HG03103 (cell line): ENCODE measurements around the gene OR10H1.
"Not testable (repeated sequence)": the region's sequence is repeated elsewhere in the genome, so short reads cannot be mapped to it uniquely, and the experiment has no call there.

Experiments used
- ATAC-seq: cut with Tn5 transposase; IDR thresholded peaks from one replicate; pipeline ENCODE4 v1.9.1; 2021; ENCODE audit warnings: low read depth; ENCODE audit not compliant: unreplicated experiment

OR10H1 gene

DNA sequence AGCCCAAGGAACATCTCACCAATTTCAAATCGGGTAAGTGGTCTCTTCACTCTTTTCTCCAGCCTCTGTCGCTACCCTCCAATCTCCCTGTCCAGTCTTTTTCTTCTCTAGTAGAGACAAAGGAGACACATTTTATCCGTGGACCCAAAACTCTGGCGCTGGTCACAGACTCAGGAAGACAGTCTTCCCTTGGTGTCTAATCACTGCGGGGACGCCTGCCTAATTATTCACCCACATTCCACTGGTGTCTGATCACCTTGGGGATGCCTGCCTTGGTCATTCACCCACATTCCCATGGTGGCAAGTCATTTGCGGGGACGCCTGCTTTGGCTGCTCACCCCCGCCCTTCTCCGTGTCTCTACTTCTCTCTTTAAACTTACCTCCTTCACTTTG is 13.8 kb upstream of the OR10H1 start:
- ATAC-seq = no peak

DNA sequence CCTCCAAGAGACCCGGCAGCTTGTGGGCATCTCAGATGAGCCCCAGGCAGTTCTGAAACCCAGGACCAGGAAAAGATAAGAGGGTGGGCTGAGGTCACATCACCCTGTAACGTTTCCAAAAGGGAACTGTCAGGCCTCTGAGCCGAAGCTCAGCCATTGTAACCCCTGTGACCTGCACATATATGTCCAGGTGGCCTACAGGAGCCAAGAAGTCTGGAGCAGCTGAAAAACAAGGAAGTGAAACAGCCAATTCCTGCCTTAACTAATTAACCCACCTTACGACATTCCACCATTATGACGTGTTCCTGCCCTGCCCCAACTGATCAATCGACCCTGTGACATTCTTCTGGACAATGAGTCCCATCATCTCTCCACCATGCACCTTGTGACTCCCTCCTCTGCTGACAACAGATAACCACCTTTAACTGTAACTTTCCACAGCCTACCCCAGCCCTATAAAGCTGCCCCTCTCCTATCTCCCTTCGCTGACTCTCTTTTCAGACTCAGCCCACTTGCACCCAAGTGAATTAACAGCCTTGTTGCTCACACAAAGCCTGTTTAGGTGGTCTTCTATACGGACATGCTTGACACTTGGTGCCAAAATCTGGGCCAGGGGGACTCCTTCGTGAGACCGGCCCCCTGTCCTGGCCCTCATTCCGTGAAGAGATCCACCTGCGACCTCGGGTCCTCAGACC is 13.3 kb upstream of the OR10H1 start:
- not testable (repeated sequence) for ATAC-seq

DNA sequence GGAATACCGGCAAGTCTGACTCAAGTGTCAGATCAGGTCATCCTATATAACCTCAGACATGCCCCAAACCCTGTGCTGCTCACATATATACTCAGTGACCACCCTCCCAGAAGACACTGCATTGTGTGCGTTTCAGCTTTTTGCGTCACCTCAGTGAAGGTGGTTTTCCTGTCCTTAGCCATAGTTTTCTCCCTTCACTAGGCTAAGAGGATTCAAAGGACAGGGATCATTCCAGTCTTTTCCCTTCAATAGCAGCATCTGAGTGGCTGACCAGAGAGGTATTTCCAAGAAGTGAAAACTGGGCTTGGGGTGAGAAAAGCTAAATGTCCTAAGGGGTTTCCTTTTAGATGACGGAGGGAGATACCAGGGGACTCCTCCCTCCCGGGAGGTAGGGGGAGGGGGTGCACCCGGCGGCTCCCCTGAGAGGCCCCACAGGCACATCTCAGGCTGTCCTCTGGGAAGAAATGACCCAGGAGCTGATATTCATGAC is 12.7 kb upstream of the OR10H1 start:
- no peak for ATAC-seq

DNA sequence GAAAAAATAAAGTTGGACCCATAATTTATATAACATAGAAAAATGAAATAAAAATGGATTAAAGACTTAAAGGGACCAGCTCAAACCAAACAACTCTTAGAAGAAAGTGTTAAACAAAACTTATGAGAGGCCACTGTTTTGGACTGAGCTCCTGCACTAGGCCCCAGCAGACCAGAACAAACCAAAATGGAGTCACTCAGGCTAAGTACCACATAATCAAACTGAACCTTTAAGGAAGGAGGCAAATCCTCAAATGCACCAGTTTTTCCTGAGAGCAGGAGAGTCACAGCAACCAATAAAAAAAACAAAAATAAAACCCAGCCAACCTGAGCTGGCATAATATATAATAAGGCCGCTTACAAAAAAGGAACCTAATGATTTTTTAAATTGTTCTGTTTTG is 10.3 kb upstream of the OR10H1 start:
- ATAC-seq = no peak

DNA sequence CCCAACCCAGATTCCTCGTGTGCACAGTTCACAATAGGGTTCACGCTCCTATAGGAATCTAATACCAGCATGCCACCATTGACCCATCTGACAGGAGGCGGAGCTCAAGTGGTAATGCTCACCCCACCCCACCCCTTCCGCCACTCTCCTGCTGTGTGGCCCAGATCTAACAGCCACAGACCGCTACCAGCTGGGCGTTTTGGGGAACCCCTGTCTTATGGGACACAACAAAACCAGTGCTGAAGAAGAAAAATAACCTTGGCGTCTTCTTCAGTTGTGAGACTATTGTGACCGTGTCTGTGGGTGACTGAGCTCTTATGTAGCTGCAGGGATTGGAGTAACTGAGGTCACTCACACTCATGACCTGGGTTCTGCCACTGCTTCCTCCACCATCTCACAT is 5.2 kb upstream of the OR10H1 start:
- ATAC-seq = no peak

DNA sequence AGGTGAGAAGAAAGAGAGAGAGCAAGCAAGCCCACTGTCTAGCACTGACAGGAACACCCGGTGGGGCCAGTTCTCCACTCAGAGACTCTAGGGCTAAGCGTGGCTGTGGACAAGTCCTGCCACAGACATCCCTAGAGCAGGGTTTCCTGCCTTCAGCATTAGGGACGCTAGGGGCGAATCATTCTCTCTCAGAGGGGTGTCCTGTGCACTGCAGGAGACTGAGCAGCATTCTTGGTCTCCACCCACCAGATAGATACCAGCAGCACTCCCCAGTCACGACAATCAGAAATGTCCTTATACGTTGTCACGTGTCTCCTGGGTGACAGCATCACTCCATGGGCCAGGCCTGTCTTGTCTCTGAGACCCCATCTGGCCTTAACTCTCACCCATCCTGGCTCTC is 1.5 kb downstream of the OR10H1 start:
- no peak for ATAC-seq

DNA sequence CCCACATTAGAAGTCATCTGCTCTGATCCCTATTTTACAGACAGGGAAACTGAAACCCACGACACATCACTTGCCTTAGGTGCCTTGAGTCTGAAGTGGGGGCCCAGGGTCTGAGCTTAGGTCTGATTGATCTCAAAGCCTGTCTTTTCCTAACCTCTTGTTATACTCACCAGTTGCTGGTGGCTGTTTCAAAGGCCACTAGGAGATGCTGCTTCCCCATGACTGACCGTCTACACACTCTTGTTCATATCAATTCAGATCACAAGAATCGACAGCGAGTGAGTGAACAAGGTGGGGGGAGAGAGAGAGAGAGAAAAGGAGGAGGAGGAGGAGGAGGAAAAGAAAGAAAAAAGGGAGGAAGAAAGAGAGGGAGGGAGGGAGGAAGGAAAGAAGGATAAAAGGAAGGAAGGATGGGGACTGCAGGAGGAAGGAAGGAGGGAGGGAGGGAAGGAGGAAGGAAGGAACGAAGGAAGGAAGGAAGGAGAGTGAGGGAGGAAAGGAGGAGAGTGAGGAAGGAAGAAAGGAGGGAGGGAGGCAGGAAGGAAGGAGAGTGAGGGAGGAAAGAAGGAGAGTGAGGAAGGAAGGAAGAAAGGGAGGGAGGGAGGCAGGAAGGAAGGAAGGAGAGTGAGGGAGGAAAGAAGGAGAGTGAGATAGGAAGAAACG is 3.3 kb downstream of the OR10H1 start:
- no peak for ATAC-seq

DNA sequence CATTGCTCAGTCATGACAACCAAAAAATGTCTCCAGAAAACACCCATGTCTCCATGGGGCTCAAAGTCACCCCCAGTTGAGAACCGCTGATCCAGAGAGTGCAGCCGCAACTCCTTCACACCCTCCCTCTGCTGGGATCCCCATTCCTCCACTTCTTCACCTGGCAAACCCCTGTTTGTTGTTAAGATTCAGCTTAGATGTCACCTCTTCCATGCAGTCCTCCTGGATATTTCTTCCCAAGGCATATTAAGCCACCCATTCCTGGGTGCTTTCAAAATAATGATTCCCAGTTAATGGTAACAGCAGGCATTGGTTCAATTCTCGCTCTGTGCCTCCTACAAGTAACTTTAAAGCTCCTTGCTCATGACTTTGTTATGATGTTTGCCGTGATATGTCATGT is 4.0 kb downstream of the OR10H1 start:
- no peak for ATAC-seq

DNA sequence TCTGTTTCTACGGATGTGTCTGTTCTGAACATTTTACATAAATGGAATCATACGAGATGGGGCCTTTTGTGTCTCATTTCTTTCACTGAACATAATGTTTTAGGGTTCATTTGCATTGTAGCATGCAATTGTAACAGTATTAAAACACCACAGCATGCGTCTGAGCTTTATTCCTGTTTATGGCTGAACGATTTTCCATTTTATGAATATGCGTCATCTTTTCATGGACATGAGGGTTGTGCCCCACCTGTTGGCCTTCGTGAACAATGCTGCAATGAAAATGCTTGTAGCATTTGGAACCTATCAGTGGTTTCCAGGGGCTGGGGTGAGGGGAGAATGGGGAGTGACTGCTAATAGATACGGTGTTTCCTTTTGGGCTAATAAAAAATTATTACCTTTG is 5.1 kb downstream of the OR10H1 start:
- ATAC-seq = no peak

DNA sequence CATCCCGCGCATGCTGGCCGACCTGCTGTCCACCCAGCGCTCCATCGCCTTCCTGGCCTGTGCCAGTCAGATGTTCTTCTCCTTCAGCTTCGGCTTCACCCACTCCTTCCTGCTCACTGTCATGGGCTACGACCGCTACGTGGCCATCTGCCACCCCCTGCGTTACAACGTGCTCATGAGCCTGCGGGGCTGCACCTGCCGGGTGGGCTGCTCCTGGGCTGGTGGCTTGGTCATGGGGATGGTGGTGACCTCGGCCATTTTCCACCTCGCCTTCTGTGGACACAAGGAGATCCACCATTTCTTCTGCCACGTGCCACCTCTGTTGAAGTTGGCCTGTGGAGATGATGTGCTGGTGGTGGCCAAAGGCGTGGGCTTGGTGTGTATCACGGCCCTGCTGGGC is 21.2 kb downstream of the OR10H1 start:
- ATAC-seq = not testable (repeated sequence)

DNA sequence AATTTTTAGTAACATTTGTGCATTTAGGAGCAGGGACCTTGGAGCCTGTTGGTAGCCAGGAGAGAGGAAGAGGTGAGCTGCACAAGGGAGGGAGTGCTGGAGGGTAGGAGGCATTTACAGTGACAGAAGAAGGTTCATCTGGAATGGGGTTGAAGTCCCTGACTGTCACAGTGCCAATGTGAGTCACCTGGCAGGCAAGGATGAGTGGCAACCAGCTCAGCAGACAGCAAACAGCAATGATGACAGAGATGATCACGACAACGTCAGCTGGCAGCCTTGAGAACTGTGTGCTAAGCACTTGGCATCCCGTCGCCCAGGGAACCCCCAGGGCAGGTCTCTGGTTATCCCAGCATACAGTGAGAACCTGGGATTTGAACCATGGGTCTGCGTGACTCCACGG is 25.4 kb downstream of the OR10H1 start:
- ATAC-seq = no peak

DNA sequence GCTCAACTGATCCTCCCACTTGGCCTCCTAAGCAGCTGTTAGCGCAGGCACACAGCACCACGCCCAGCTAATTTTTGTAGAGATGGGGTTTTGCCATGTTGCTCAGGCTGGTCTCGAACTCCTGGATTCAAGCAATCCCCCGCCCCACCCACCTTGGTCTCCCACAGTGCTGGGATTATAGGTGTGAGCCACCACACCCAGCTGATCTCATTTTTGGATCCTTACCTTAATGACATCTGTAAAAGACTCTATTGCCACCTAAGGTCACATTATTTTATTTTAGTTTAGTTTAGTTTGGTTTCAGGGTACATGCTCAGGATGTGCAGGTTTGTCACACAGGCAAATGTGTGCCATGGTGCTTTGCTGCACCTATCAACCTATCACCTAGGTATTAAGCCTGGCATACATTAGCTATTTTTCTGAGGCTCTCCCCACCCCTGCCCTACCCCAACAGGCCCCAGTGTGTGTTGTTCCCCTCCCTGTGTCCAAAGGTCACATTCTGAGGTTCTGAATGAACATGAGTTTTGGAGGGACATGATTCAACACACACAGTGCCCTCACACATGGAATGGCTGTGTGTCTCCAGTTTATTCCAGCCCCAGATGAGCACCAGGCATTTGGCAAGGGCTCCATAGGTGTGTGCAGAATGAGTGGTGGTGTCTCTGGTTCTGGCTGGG is 26.7 kb downstream of the OR10H1 start:
- no peak for ATAC-seq

DNA sequence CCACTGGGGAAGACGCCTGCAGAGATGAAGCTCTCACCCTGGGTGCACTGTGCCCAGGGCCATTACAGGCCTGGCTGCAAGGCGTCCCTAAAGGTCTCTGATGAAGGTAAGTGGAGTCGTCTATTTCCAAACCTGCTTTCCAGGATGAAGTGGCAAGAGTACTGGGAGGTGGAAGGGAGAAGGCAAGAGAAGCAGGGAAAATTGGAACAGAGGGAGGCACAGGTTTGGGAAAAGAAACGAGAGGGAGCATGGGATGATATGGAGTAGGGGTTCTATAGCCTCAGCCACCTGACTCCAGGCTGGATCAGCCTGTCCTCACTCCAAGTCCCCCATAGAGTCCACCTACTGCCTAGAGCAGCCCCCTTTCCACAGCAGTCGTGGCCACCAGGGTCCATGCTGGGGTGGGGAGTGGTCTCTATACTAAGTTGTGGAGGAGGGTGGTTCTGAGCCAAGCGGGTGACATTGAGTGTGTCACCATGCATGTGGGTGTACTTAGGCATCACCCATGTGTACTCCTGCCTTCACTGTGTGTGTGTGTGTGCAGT is 27.8 kb downstream of the OR10H1 start, which contains the start of gene OR10H5:
Gene OR10H5 (plus strand): TSS at position 51 of the 545 bp plus-strand sequence. CDS start 6,388 bp downstream, outside the sequence.
- no peak for ATAC-seq

DNA sequence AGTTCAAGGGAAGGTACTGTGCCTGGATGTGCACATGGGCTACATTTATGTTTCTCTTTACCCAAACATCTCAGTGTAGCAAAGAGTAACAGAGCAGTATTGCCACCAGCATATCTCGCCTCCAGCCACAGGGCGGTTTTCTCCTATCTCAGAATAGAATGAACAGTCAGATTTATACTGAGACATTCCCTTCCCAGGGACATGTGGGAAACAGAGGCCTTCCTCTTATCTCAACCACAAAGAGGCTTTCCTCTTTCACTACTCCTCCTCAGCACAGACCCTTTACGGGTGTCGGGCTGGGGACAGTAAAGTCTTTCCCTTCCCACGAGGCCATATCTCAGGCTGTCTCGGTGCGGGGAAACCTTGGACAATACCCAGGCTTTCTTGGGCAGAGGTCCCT is 32.6 kb downstream of the OR10H1 start:
- ATAC-seq = not testable (repeated sequence)

DNA sequence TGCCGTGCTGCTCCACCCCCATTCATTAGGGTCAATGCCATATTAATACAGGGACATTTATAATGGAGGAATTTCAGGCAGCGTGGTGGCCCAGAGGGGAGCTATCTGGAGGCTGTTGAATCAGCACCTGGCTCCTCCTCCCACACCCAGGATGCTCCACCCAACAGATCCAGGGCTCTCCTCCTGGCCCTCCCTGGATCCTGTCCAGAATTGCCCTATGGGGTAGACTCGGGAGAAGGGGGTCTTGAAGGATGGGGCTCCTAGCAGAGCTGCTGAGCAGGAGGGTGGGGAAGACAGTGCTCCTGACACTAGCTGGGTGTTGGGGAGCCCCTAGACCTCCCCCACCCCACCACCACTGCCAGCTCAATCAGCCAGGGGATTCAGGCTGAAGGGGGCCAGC is 33.3 kb downstream of the OR10H1 start:
- ATAC-seq = no peak

DNA sequence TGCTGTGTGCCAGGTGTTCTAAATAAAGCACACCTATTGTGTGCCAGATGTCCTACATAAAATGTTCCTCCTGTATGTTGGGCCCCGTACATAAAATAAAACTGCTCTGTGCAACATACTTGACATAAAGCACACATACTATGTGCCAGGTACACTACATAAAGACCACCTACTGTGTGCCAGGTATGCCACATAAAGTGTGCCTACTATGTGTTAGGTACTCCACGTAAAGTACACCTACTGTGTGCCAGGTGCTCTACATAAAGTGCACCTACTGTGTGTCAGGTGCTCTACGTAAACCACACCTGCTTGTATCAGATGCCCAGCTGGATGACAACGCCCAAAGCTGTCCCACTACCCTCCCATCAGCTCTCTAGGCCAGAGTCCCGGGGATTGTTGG is 33.8 kb downstream of the OR10H1 start:
- ATAC-seq = no peak

DNA sequence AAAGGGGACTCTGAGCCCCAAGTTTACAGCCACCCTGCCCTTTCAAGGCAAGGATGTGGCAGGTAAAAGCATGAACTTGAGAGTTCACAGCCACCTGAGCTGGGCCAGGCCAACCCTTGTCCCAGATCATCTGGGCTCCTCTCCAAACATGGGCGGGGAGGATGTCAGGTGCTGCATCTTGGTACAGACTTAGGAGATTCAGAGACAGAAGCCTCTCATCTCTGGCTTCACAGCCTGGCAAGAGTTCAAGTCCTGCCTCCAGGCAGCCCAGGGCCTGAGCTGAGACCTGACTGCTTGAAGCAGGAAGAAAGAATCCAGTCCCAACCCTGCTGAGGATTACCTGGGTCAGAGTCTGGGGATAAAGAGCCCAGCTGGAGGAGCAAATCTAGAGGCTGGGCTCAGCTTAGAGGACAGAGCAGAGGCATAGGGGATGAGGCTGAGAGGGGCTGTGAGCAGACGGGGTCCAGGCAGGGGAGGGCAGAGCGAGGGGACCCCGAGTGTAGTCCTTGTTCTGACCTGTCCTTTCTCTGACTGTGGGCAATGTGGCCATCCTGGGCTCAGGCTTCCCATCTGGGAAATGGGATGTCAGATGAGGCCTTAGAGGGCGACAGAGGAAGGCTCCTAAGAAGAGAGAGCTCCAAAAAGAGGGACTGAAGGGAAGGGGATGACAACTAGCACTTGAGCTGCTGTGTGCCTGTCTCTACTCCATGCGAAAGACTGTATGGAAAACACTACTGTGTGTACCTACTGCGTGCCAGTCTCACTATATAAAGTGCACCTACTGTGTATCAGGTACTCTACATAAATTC is 34.6 kb downstream of the OR10H1 start:
- ATAC-seq = no peak

DNA sequence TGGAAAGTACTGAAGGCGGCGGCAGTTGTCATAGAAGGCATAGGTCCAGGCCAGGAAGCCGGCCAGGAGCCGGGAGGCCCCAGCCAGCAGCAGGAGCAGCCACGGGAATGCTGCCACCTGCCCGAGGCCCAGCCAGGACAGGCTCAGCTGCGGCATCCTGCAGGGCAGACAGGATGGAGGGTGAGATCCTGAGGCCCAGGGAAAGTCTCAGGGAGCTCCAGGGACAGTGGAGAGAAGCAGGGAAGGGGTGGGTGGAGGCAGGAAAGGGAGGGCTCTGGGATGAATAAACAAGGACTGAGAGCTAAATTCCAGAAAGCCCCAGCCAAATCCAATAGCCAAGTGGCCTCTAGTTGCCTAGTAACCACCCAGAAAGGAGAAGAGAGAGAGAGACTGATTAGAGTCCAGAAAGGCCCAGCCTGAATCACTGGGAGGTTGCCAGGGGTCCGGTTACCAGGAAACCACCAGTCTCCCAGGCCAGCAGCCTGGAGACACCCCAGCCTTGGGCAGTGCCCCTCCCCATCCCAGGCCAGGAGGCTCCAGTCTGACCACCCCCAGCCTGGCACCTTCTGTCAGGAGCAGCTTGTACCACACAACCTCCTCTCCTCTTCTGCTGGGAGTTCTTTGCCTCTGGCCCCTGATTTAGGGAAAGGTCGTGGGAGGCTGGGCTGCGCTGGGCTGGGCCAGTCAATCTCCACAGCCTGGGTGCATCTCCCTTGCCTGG is 35.5 kb downstream of the OR10H1 start:
- ATAC-seq = no peak

DNA sequence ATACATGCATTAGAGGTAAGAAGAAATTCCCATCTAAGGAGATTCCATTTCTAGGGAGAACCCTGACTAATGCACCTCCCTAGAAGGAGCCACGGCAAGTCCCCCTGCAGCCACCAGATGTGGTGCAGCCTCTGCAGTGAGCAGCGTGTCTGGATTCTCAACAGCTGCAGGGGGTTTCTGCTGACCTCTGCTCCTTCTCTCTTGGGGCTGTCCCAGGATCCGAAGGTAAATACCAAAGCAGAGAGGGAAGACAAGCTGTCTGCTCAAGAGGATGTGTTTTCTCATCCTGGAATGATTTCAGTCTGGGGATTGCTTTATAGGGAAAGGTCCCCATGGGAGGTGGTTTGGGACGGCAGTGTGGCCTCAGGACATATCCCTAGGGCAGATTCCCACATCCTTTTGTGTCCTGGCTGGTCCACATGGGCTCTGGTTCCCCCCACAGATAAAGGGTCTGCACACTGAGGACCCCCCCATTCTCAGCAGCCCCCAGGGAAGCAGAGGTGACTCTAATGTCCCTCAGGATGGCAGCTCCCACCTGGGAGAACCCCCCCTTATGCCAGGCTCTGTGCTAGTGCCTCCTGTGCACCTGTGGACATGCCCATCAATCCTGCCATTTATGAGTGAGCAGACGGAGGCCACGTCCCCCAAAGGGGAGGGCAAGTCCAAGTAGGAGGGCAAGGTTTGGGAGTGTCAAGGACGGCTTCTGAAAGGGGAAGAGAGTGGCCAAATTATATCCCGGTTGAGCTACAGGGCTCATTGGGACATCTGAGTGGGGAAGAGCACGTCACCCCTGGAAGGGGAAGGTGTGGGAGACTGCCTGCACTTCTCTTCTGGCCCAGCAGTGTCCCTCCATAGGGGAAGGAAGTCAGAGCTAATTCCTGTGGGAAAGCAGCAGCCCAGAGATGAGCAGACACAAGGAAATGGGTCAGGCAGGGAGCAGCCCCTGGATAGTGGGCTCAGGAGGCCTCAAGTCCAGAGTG is 38.2 kb downstream of the OR10H1 start:
- ATAC-seq = no peak
